Measurements from ENCODE around the gene MUC5B. TPM values are rescaled to one million over a fixed set of nuclear protein-coding genes. Genes with fewer than 3 reads are reported as not detected.

MUC5B gene
- total and polyA plus RNA-seq, 5 donors, result under 0.01 TPM; not detected in 4

DNA sequence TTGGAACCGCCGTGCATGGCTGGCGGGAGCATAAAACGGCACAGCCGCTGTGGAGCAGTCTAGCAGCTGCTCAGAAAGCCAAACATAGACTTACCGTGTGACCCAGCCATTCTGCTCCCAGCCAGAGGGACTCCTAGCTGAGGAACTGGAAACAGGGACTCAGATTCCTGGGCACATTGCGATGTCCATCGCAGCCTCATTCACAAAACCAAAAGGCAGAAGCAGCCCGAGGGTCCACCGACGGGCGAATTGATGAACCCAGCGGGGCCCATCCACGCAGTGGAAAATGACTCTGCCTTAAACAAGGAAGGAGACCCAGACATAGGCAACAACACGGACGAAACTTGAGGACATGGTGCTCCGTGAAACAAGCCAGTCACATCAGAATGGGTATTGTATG is 5.7 kb upstream of the MUC5B start:
- no peaks in the 10 kb centered on the region for H3K27me3 ChIP-seq (ENCODE audit: control insufficient read depth, insufficient read depth)
- intact Hi-C loops (cut with DNase I), result no loop called here
- H3K4me1 ChIP-seq (ENCODE audit: control insufficient read depth, insufficient read depth, low read length), result no peaks in the 10 kb centered on the region
- DNase-seq (no peak), ATAC-seq (no peak)
- 84% methylated on average over 17 of the region's 17 CpGs for WGBS
- H3K4me3 ChIP-seq (ENCODE audit: low read length), result no peak overlapping the region
- H3K27ac ChIP-seq (ENCODE audit: low read length), result no peak overlapping the region
- H3K9me3 ChIP-seq (ENCODE audit: control insufficient read depth, low read length), result no peaks in the 10 kb centered on the region

DNA sequence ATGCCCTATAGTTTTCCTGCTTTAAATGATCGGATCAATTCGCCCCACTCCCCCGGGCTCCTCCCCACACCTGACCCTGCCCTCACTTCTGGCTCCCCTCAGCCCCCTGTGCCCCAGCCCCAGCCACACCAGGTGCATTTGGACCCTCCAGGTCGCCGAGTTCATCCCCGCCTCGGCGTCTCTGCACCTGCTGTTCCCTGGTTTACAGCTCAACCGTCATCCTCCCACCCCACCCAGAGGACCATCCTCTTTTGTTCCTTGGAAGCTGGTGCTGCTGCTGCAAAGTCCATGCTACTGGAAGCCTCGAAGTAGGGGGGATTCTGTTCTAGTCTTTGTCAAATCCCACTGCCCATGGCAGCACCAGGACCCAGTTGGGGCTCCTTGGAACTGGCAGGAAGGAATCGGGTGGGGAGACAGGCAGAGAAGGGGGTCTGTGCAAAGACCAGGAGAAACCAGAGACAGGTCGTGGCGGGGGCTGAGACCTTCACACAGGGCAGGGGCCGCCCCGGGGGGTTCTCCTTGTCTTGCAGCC is 4.5 kb upstream of the MUC5B start:
- ATAC-seq (no peak), DNase-seq (peak in 1 of 3 donors; percentile 24)
- 78% methylated on average over 15 of the region's 15 CpGs for WGBS
- intact Hi-C loops (cut with DNase I), result no loop called here
- H3K27ac ChIP-seq (ENCODE audit: low read length), result no peak overlapping the region
- no peak overlapping the region for H3K4me3 ChIP-seq (ENCODE audit: low read length)
- no peaks in the 10 kb centered on the region for H3K4me1 ChIP-seq (ENCODE audit: control insufficient read depth, insufficient read depth, low read length)
- H3K9me3 ChIP-seq (ENCODE audit: control insufficient read depth, low read length), result no peaks in the 10 kb centered on the region
- no peaks in the 10 kb centered on the region for H3K27me3 ChIP-seq (ENCODE audit: control insufficient read depth, insufficient read depth)

DNA sequence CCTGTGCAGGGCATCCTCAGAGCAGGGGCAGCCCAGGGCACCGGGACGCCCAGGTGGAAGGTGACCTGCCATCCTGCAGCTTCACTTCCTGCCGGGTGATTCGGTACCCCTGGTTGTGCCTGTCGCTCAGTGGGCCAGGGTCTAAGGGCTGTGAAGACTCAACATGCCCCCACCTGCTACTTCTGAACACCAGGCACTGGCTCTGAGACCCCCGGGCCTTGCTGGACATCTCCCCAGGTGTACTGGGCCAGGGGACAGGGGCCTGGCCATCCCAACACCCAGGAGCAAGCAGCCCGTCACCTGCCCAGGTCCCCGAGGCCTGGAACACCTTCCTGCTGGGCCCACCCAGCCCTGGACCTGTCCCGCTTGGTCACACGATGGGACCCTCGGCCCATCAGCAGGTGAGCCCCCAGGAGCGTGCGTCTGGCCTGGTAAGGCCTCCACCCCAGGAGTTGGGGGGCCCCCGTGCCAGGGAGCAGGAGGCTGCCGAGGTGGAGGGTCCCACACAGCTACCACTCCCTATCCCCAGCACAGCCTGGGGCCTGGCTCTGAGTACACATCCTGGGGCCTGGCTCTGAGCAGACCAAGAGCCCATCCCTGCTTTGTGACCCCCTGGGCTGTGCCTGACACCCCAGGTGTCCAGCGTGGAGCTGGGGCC is 3.9 kb upstream of the MUC5B start:
- intact Hi-C loops (cut with DNase I), result no loop called here
- Histone ChIP-seq H3K4me3 (ENCODE audit: low read length) (no peak overlapping the region), H3K9me3 (ENCODE audit: control insufficient read depth, low read length) (no peaks in the 10 kb centered on the region), H3K27me3 (ENCODE audit: control insufficient read depth, insufficient read depth) (no peaks in the 10 kb centered on the region), H3K4me1 (ENCODE audit: control insufficient read depth, insufficient read depth, low read length) (no peaks in the 10 kb centered on the region), H3K27ac (ENCODE audit: low read length) (no peak overlapping the region)
- DNase-seq, result peak; percentile 10 to 27 (median 20)
- 86% methylated on average over 16 of the region's 16 CpGs for WGBS
- no peak for ATAC-seq

DNA sequence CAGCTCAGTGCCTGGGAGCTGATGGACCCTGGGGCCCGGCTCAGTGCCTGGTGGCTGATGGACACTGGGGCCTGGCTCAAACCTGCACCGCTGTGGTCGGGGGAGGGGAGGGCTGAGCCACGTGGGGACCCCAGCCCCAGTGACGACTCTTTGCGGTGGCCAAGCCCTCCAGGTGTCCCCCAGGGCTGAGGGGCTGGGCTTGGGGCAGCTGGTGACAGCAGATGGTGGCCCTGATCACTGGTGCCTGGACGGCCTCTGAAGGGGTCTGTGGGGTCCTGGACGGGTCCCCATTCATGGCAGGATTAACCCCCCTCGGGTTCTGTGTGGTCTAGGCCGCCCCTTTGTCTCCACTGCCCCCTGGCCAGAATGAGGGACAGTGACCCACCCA is 3.4 kb upstream of the MUC5B start:
- DNase-seq, result peak in 2 of 3 donors; percentile 43 to 53
- no peaks in the 10 kb centered on the region for H3K27me3 ChIP-seq (ENCODE audit: control insufficient read depth, insufficient read depth)
- no peaks in the 10 kb centered on the region for H3K4me1 ChIP-seq (ENCODE audit: control insufficient read depth, insufficient read depth, low read length)
- intact Hi-C loops (cut with DNase I), result no loop called here
- H3K4me3 ChIP-seq (ENCODE audit: low read length), result no peak overlapping the region
- H3K9me3 ChIP-seq (ENCODE audit: control insufficient read depth, low read length), result no peaks in the 10 kb centered on the region
- peak in 1 of 2 donors; percentile 17 for ATAC-seq
- 54% methylated on average over 10 of the region's 10 CpGs for WGBS
- H3K27ac ChIP-seq (ENCODE audit: low read length), result no peak overlapping the region

DNA sequence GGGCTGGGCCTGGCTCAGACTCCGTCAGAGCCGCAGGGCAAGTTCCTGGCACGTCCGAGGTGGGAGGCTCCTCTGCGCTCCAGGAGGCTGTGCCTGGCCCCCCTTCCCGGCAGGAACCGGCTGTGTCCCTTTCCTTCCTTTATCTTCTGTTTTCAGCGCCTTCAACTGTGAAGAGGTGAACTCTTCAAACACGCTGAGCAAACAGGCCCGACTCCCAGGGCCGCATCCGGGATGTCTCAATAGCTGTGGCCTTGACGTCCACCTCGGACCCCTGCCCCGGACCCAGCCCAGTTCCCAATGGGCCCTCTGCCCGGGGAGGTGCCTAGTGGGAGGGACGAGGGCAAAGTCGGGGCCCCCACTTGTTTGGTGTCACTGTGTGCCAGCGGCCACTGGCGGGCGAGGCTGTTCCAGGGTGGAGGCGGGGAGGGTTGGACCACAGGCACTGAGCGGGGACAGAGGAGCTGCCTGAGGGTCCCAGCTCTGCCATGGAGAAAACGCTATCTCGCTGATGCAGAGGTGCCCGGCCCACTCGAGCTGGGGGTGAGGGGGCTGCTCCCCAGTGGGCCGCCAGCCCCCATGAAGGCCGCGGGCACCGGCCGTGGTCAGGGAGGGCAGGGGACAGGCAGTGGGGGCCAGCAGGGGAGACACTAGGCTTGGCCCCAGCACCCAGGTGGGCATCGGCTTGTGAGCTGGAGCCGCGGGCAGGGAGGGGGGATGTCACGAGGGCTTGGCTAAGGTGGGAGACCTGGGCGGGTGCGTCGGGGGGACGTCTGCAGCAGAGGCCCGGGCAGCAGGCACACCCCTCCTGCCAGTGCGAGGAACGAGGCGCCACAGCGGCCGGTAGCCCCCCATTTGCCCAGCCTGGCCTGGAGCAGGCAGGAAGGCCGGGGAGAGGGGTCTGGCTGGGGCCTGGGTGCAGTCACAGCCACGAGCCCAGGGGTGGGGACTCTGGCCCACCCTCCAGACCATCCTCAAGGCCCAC is 2.7 kb upstream of the MUC5B start:
- DNase-seq (peak; percentile 14 to 64 (median 41)), ATAC-seq (peak in 1 of 2 donors; percentile 17)
- Histone ChIP-seq H3K4me1 (ENCODE audit: control insufficient read depth, insufficient read depth, low read length) (no peaks in the 10 kb centered on the region), H3K27ac (ENCODE audit: low read length) (no peak overlapping the region), H3K9me3 (ENCODE audit: control insufficient read depth, low read length) (no peaks in the 10 kb centered on the region), H3K4me3 (ENCODE audit: low read length) (no peak overlapping the region), H3K27me3 (ENCODE audit: control insufficient read depth, insufficient read depth) (no peaks in the 10 kb centered on the region)
- WGBS, result 48% methylated on average over 48 of the region's 48 CpGs
- intact Hi-C loops (cut with DNase I), result no loop called here

DNA sequence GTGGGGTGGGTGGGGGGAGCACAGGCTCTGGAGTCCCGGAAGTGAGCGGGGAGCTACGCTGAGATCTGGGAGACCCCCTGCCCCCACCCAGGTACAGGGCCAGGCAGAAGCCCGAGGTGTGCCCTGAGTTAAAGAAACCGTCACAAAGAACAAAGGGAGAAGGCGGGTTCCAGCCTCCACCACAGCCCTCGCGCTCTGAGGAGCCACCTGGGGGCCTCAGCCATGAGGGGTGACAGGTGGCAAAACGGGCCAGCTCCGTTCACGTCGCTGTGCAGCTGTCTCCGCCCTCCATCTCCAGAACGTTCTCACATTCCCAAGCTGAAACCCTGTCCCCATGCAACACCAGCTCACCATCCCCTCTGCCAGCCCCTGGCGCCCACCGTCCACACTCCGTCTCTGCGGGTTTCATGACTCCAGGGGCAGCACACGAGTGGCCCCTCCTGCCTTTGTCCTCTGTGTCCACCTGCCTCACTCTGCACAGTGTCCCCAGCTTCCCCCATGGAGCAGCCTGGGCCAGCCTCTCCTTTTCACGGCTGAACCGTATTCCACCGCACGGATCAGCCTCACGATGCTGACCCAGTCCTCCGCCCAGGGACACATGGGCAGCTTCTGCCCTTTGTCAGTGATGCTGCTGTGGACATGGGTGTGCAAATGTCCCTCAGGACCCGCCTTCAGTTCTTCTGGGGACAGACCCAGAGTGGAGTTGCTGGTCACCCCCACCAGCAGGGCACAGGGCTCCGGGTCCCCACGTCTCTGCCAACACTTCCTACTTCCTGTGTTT is 1.7 kb upstream of the MUC5B start:
- intact Hi-C loops (cut with DNase I), result no loop called here
- H3K4me3 ChIP-seq (ENCODE audit: low read length), result no peak overlapping the region
- ATAC-seq, result no peak
- H3K27me3 ChIP-seq (ENCODE audit: control insufficient read depth, insufficient read depth), result no peaks in the 10 kb centered on the region
- DNase-seq, result peak; percentile 10 to 22 (median 17)
- no peak overlapping the region for H3K27ac ChIP-seq (ENCODE audit: low read length)
- no peaks in the 10 kb centered on the region for H3K4me1 ChIP-seq (ENCODE audit: control insufficient read depth, insufficient read depth, low read length)
- WGBS, result 68% methylated on average over 28 of the region's 28 CpGs
- no peaks in the 10 kb centered on the region for H3K9me3 ChIP-seq (ENCODE audit: control insufficient read depth, low read length)

DNA sequence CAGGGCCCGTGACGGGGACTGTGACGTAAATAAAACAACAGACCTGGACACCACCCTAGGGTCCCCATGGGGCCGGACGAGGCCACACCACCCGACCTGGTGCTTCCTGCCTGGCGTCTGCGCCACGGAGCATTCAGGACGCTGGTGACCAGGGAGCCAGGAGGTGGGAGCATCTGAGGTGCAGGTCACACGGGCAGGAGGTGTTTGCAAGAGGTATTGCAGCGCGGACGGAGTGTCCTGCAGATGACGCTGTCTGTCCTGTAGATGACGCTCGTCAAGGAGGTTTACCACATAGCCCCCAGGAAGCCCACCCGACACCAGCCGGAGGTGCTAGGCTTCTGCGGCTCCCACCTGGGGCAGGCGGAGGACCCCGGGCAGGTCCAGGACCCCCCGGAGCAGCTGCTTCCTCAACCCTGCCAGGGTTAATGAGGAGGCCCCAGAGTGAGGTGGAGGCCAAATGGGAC is 986 bp upstream of the MUC5B start:
- no peak overlapping the region for H3K27ac ChIP-seq (ENCODE audit: low read length)
- intact Hi-C loops (cut with DNase I), result no loop called here
- ATAC-seq (no peak), DNase-seq (peak; percentile 12 to 40 (median 31))
- no peak overlapping the region for H3K4me3 ChIP-seq (ENCODE audit: low read length)
- H3K4me1 ChIP-seq (ENCODE audit: control insufficient read depth, insufficient read depth, low read length), result no peaks in the 10 kb centered on the region
- H3K27me3 ChIP-seq (ENCODE audit: control insufficient read depth, insufficient read depth), result no peaks in the 10 kb centered on the region
- no peaks in the 10 kb centered on the region for H3K9me3 ChIP-seq (ENCODE audit: control insufficient read depth, low read length)
- WGBS, result 80% methylated on average over 23 of the region's 23 CpGs

DNA sequence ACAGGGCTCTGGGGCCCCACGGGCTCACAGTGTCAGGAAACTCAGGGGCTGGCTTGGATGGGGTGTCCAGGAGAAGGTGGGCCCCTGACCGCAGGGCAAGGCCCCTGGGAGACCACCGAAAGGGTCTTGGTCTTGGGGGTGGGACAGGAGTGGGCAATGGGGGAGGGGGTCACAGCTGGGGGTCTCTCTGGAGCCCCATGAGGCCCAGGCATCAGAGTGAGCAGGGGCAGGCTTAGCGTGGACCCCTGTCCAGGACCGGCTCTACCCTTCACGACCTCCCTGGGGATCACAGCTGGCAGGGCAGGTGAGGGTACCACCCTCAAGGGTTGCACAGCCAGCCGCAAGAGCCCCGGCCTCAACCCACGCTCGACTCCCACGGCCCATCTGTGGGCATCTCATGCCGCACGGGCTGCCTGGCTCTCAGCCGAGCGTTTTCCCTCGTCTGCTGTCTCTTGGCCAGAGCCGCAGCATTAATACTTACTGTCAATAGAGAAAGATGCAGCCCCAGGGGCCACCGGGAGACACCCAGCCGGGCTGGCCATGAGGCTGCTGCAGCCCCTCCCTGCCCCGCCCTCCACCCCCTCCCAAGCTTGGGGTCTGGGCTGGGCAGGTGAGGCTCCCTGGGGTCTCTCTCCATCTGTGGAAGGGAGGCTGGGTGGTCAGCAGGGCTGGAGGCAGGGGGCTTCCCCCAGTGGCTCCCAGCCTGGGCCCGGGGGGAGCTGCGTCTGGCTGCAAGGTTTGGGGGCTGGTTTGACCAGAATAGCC is 662 bp downstream of the MUC5B start:
- H3K4me1 ChIP-seq (ENCODE audit: control insufficient read depth, insufficient read depth, low read length), result no peaks in the 10 kb centered on the region
- peak; percentile 8 to 45 (median 22) for DNase-seq
- H3K27me3 ChIP-seq (ENCODE audit: control insufficient read depth, insufficient read depth), result no peaks in the 10 kb centered on the region
- no peak overlapping the region for H3K4me3 ChIP-seq (ENCODE audit: low read length)
- no peak for ATAC-seq
- H3K27ac ChIP-seq (ENCODE audit: low read length), result no peak overlapping the region
- 70% methylated on average over 22 of the region's 22 CpGs for WGBS
- intact Hi-C loops (cut with DNase I), result no loop called here
- no peaks in the 10 kb centered on the region for H3K9me3 ChIP-seq (ENCODE audit: control insufficient read depth, low read length)

DNA sequence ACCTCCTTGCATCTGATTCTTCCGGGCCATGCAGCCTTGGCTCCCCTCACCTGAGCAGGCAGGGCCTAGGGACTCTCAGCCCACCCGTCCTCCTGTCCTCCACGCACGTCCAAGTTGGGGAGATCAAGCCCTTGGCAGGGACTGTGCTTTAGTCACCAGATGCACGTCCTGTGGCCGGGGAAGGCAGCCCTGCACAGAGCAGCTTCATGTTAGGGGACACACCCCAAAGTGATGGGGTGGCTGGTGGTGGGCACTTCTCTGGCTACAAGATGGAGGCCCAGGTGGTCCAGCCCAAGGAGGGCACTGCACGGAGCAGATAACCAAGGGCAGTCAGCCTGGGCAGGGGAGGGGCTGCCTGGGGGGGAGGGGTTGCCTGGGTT is 1.2 kb downstream of the MUC5B start:
- H3K27ac ChIP-seq (ENCODE audit: low read length), result no peak overlapping the region
- WGBS, result 34% methylated on average over 7 of the region's 7 CpGs
- no peak for ATAC-seq
- no peaks in the 10 kb centered on the region for H3K27me3 ChIP-seq (ENCODE audit: control insufficient read depth, insufficient read depth)
- H3K4me1 ChIP-seq (ENCODE audit: control insufficient read depth, insufficient read depth, low read length), result no peaks in the 10 kb centered on the region
- intact Hi-C loops (cut with DNase I), result no loop called here
- peak in 2 of 3 donors; percentile 4 to 19 for DNase-seq
- no peak overlapping the region for H3K4me3 ChIP-seq (ENCODE audit: low read length)
- no peaks in the 10 kb centered on the region for H3K9me3 ChIP-seq (ENCODE audit: control insufficient read depth, low read length)

Measured in right cardiac atrium (tissue), 5 donors.